ENCODE results near the gene UGGT2. TPM values are rescaled to one million over a fixed set of nuclear protein-coding genes. Genes with fewer than 3 reads are reported as not detected.
"Not testable (repeated sequence)": the region's sequence is repeated elsewhere in the genome, so short reads cannot be mapped to it uniquely, and the experiment has no call there.

The UGGT2 gene
- total RNA-seq, 1 experiment from 2014 or later, result 41.2 TPM

GRCh38 chr13:96046449-96047126, 6.6 kb downstream of the UGGT2 start:
- DNase-seq (ENCODE audit: low read depth), result not testable (repeated sequence)

DNA sequence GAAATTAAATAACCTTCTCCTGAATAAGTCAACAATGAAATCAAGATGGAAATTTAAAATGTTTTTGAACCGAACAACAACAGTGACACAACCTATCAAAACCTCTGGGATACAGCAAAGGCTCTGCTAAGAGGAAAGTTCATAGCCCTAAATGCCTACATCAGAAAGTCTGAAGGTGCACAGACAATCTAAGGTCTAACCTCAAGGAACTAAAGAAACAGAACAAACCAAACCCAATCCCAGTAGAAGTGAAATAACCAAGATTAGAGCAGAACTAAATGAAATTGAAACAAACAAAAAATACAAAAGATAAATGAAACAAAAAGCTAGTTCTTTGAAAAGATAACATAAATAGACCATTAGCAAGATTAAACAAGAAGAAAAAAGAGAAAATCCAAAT, 9.0 kb downstream of the UGGT2 start:
- no peak for DNase-seq (ENCODE audit: low read depth)

- DNase-seq (ENCODE audit: low read depth), result no peak
These were observed 11.7 kb downstream of the UGGT2 start for GRCh38 chr13:96041326-96042110.

DNA sequence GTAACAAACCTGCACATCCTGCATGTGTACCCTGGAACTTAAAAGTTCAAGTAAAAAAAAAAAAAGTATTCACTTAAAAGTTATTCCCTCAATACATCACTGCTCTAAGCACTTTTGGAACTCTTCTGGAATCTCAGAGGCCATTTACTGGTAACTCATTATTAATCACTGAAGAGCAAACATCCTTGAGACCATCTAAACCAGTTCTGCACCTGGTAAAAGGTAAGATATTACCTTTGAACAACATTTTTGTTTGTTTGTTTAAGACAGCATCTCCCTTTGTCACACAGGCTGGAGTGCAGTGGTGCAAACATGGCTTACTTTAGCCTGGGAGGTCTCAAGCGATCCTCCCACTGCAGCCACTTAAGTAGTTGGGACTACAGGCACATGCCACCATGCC, 16.7 kb downstream of the UGGT2 start:
- no peak for DNase-seq (ENCODE audit: low read depth)

DNA sequence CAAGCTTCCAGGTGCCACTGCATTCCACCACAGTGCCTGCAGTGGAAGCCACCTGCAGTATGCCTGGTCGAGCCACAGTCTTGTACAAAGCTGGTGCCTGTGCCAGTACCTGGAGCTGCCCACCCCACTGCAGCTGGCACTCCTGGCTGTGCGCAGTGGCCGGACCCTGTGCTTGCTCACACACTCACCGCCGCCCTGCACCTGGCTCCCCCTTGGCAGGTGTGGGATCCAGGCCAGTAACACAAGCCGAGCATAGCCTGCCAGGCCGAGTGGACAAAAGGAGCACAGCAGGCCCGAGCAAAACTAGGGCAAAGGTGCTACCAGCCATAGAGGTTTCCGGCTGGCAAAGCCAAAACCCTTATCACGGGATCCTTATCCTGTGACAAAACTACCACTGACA, 18.5 kb downstream of the UGGT2 start:
- DNase-seq (ENCODE audit: low read depth), result no peak

DNA sequence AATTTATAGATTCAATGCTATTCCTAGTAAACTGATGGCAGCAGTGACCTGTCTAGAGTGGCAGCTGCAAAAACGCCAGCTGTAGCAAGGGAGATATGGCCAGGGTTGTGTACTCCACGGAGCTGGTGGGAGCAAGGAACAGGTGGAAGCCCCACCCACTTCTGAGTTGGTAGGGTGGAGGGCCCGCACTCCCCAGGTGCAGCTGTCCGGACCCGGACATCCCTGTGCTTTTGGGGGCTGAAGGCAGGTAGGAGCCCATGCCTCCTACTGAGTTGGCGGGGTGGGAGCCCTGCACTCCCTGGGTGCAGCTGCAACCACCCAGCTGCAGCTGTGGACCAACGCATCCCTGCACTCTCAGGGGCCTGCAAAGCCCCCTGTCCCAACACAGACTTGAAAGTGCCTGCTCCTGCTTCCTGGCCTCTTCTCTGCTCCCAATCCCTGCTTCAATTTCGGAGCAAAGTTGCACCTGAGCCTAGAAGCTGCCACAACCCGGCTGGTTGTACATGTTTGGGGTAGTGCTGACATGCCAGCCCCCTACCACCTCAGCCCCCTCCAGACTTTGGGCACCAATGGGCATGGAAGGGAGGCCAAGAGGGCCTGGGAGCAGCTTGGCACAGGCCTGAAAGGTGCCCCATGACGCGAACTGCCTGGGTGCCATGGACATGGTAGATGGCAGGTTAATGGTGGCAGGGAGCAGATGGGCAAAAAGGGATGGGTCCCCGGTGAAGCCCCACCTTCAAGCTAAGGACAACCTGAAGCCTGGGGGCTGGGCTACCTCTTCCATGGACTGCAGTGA, 19.8 kb downstream of the UGGT2 start:
- DNase-seq (ENCODE audit: low read depth), result no peak

DNA sequence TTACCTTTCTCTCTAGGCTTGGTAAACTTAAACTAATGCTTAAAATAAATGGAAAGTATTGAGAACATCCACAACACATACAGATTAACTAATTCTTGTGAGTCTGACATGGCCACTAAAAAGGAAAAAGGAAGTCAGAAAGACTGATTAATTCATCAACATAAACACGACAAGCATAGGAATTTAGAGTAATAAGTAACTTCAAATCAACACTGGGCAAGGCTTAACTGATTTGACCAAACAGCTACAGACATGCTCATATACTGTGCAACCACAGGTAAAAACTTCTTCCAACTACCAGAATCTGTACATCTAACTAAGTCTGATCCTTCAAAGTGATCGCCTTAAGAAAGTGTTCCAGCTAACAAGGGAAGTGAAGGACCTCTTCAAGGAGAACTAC, 20.5 kb downstream of the UGGT2 start:
- no peak for DNase-seq (ENCODE audit: low read depth)

- DNase-seq (ENCODE audit: low read depth), result no peak
These were observed 24.2 kb downstream of the UGGT2 start for GRCh38 chr13:96029002-96029401.

GRCh38 chr13:96027496-96027895, 25.7 kb downstream of the UGGT2 start:
- no peak for DNase-seq (ENCODE audit: low read depth)

DNA sequence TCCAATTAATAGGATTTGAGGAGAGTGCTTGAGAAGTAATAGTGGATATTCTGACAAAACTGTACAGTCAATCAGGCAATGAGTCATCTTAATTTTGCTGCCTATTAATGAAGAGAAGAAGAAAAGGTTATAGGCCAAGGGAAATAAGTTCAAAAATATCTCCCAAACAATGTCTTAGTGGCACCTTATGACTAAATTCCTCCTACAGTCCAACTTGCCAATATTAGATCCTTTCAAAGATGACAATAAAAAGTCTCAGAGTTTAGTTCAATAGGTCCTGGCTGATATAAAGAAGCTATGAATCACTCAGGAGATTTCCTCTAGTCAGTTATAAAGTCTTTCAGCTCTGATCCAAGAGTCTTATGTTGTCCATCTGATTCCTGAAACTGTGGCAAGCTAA, 27.9 kb downstream of the UGGT2 start:
- DNase-seq (ENCODE audit: low read depth), result no peak

DNA sequence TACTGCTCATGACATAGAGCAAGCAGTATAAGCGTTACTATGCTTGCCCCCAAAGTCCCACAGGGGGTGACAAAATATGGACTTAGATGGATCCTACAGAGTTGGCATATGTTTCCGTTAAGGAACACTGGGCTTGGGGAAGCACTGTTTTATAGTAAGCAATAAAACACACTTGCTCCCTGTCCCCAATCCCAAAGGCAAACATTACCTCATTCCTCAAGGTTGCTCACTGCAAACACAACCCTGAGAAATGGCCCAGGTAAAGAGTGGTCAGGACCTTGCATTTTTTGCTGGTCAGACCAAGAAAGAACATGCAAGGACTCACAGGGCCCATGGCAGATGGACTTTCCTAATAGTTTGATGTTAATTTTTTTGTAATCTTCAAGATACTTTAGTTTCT, 32.3 kb downstream of the UGGT2 start:
- DNase-seq (ENCODE audit: low read depth), result no peak

DNA sequence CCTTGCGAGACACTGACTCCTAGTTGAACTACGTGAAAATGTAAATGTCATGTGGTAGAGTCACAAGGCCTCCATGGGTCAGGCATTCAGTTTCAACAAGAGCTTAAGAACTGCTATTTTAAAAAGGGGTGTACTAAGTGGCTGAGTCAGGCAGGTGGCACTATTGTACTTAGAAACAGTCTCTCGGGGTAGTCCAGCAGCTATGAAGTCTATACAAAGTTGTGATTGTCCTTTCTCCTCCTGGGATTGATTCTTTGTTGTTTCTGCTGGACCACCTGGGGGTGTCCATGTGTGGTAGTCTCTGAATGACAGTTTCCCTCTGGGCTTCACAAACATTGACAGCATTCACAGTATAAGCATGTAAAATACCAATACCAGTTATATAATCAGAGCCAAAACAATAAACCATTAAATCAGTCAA, 33.0 kb downstream of the UGGT2 start:
- peak; percentile 33 for DNase-seq (ENCODE audit: low read depth)

GRCh38 chr13:96018135-96018534, 35.1 kb downstream of the UGGT2 start:
- DNase-seq (ENCODE audit: low read depth), result no peak

- DNase-seq (ENCODE audit: low read depth), result no peak
These were observed 41.8 kb downstream of the UGGT2 start for GRCh38 chr13:96011291-96011872.

- no peak for DNase-seq (ENCODE audit: low read depth)
These were observed 49.9 kb downstream of the UGGT2 start for GRCh38 chr13:96003304-96003703.

- DNase-seq (ENCODE audit: low read depth), result no peak
These were observed 50.7 kb downstream of the UGGT2 start for GRCh38 chr13:96002322-96003131.

DNA sequence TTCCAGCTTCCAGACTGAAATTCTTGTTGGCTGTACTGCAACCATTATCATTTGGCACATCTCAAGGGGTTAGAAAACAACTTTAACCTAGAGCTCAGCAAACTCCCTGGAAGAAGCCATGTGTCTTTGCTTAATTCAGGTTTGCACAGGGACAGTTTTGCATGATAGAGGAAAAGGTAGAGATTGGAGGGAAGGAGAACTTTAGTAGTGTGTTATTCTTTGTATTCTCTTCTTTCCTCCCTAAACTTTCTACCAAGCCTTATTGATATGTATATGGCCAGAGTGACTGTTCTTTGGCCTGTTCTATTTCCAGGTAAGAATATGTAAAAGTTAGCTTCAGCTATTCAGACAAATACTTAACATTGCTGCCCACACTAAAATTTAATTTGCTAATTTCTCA, 53.1 kb downstream of the UGGT2 start:
- DNase-seq (ENCODE audit: low read depth), result no peak

DNA sequence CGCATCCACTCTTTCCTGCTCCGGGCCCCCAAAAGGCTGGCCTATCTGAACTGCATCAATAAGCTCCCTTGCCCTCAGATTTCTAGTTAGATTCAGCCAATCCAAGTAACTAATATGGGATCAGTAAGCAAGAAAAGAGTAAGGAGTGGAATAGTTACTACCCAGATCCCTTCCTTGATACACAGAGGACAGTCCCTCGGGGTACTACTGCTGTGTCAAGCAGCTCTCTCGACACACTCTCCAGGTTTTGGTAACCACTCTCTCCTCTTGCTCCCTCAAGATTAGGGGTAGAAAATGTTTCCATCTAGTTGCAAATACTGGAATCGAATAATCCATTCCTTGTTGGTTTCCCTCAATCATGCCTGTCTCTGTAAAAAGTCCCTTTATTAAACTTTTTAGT, 65.4 kb downstream of the UGGT2 start:
- no peak for DNase-seq (ENCODE audit: low read depth)

DNA sequence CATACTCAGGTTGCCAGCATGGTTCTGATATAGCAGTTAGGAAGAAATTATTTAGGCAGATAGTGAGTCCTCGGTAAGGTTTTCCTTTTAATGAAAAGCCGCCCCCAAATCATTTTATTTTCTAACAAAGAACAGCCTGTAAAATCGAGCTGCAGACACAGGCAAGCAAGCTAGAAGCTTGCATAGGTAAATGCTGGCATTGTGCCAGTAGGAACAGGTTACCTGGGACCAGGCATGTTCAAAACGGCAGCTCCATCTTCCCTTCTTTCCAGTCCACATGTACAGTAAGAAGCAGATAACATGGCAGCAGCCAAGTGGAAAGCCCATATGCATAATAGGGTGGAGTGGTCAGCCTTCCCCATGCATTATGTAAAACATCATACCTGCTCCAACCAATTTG, 71.1 kb downstream of the UGGT2 start:
- no peak for DNase-seq (ENCODE audit: low read depth)

DNA sequence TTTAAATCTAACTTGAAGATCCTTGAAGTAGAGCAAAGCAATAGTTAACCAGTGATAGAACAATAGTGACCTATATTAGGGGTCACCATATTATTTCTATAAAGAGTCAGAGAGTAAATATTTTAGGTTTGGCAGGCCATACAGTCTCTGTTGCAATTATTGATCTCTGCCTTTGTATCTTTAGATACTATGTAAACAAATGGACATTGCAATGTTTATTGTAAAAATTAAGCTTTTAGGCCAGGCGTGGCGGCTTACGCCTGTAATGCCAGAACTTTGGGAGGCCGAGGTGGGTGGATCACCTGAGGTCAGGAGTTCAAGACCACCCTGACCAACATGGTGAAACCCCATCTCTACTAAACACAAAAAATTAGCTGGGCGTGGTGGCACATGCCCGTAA, 80.5 kb downstream of the UGGT2 start:
- DNase-seq (ENCODE audit: low read depth), result not testable (repeated sequence)

- no peak for DNase-seq (ENCODE audit: low read depth)
These were observed 82.3 kb downstream of the UGGT2 start for GRCh38 chr13:95970878-95971277.

Measured in Daoy (cell line).